Hematopoietic multipotent progenitor cell treated with erythropoietin and hydrocortisone succinate and interleukin-3 and kit ligand, for 15 days (in vitro differentiated cells): ENCODE measurements around the gene NPM3.

Experiments used
- DNase-seq: peaks from one replicate; pipeline ENCODE4 v3.0.0-alpha.2; 2015; ENCODE audit warnings: low spot score

NPM3 gene

GRCh38 chr10:101758858-101759257 is 24.4 kb downstream of the NPM3 start:
- no peak for DNase-seq

GRCh38 chr10:101752241-101752640 is 31.0 kb downstream of the NPM3 start:
- no peak for DNase-seq

DNA sequence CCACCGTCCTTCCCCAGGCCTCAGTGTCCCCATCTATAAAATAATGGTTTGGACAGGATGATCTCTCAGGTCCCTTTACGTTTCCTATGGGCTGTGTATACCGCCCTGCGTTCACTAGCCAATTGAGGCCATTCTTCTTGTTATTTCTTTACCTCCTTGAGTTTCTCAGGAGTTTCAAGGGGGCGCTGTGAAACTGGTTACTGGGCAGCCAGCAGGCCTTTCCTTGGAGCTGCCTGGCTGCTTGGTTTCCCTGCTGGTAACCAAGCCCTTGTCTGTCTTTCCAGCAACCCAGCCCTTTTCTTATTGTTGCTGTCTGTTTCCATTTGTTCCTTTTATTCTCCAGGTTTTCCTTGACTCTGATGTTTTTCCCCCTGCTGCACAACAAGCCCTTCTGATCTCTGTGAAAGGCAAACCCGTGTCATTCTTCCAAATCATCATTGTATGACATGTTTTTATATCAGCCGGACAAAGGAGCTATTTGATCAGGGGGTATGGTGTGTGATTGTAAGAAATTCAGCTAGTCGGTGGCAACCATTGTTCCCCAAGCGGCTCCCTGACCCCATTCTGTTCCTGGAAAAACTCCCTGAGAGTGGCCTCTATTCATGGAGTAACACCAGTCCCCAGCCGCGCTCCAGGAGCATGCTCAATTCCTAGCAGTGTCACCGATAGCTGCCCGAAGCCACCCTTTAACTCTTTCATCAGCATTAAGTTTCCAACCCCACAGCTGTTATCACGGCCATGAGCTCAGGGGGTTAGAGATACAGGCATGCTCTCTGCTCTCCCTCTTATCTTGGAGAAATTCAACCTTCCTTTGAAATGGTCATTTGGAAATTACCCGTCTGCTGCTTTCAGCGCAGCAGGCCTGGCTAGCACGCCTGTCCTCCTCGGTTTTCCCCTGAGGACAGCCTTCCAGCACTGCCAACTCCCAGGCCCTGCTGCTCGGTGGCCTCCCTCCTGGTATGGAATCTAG is 33.9 kb downstream of the NPM3 start:
- no peak for DNase-seq

DNA sequence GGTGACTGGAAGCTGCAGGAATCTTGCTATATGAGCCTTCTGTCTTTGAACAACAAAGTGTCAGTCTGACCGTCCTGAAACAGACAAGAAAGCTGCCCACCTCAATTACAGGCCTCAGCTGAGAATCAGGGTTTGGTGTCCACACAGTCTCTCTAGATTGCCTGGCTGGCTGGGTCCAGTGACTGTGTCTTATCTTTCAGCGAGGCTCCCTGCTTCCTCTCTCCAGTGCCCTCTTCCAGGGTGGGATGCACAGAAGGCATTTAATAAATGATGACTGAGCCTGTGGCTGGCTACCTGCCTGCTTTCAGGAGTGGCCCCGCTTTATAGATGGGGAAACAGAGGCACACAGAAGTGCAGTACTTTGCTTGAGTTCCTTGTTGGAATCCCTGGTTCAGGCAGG is 34.8 kb downstream of the NPM3 start:
- no peak for DNase-seq

DNA sequence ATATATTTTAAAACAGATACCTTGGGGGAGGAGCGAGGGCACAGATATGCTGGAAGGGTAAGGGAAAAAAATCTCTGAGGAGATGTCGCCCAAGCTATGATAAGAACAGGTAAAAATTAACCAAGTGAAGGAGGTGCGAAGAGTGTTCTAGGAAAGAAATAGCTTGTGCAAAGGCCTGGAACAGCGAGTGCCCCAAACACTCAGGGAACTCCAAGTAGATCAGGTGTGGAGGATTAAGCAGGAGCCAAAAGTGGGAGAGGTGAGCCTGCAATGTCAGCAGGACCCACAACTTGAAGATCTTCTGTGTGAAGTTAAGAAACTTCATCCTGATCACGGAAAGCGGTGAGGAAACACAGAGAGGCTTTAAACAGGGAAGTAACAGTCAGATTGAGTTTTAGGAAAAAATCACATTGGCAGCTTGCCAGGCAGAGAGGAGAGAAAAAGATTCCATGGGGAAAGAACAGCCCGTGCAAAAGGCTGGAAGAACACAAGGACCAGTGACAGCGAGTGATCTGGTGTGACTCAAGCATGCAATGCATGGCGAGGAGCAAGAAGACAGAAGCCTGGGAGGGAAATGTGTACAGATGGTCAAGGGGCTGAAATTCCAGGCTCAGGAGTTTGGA is 38.1 kb downstream of the NPM3 start:
- DNase-seq: no peak

- DNase-seq: no peak
These were observed 39.0 kb downstream of the NPM3 start for GRCh38 chr10:101744267-101744666.

GRCh38 chr10:101741938-101742337 is 41.3 kb downstream of the NPM3 start:
- DNase-seq: no peak

- no peak for DNase-seq
These were observed 46.6 kb downstream of the NPM3 start for GRCh38 chr10:101736666-101737065.

DNA sequence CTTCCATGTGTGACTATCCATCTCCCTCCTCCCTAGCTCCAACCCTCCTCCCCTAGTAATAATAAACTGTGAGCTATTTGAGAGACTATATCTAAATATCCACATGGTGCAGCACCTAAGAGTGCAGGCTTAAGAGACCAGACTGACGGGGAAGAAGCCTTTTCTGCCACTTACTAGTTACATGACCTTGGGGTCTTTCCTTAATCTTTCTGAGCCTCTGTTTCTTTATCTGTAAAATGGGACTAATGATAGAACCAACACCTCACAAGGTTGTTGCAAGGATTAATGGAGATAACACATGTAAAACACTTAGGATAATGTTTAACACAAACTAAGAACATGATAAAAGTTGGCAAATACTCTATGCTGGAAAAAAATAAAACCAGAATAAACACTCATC is 51.1 kb downstream of the NPM3 start:
- no peak for DNase-seq
